Smooth muscle cell (in vitro differentiated cells): ENCODE results near the gene PRSS48. TPM values are rescaled to one million over a fixed set of nuclear protein-coding genes. Genes with fewer than 3 reads are reported as not detected.
A peak's percentile ranks its signal among the peaks of the same experiment; 100 is the strongest.

Experiments
- DNase-seq: peaks from one replicate; lab custom pipeline; 2025; ENCODE audit not compliant: unreplicated experiment; lab: John Stamatoyannopoulos, UW
- H2AFZ ChIP-seq: fragments of 200-600 bp; sonication (generic); 2 replicates; pipeline ENCODE4 v1.6.0; 2016; ENCODE audit warnings: antibody characterized with exemption, low read depth, mild to moderate bottlenecking
- H3F3A ChIP-seq: fragments of 200-600 bp; sonication (generic); 2 replicates; pipeline ENCODE4 v1.6.0; 2017; ENCODE audit warnings: antibody characterized with exemption, low read depth
- H3K27ac ChIP-seq: fragments of 200-600 bp; sonication (generic); 2 replicates; pipeline ENCODE4 v1.5.1; 2016; ENCODE audit warnings: low read depth, mild to moderate bottlenecking
- H3K27me3 ChIP-seq: fragments of 200-600 bp; sonication (generic); 2 replicates; pipeline ENCODE4 v1.6.1; 2016; ENCODE audit warnings: low read depth, mild to moderate bottlenecking
- H3K36me3 ChIP-seq: fragments of 200-600 bp; sonication (generic); 2 replicates; pipeline ENCODE4 v1.5.1; 2016; ENCODE audit warnings: low read depth
- H3K4me1 ChIP-seq: fragments of 200-600 bp; sonication (generic); 2 replicates; pipeline ENCODE4 v1.5.1; 2016; ENCODE audit warnings: low read depth
- H3K4me2 ChIP-seq: fragments of 200-600 bp; sonication (generic); 2 replicates; pipeline ENCODE4 v1.6.0; 2016; ENCODE audit warnings: mild to moderate bottlenecking
- H3K4me3 ChIP-seq: fragments of 200-600 bp; sonication (generic); 2 replicates; pipeline ENCODE4 v1.5.1; 2016; ENCODE audit warnings: mild to moderate bottlenecking
- H3K79me2 ChIP-seq: fragments of 200-600 bp; sonication (generic); 2 replicates; pipeline ENCODE4 v1.6.0; 2016; ENCODE audit warnings: low read depth, mild to moderate bottlenecking
- H3K9ac ChIP-seq: fragments of 200-600 bp; sonication (generic); 2 replicates; pipeline ENCODE4 v1.6.0; 2016; ENCODE audit warnings: low read depth
- H3K9me3 ChIP-seq: fragments of 200-600 bp; sonication (generic); replicated peaks from 2 replicates; pipeline ENCODE4 v1.5.1; 2016; ENCODE audit warnings: low read depth
- H4K20me1 ChIP-seq: fragments of 200-600 bp; sonication (generic); 2 replicates; pipeline ENCODE4 v1.6.0; 2016; ENCODE audit warnings: low read depth
- CTCF ChIP-seq: fragments of 200-600 bp; sonication (generic); IDR thresholded peaks from 2 replicates; pipeline ENCODE4 v1.5.1; 2017; ENCODE audit warnings: borderline replicate concordance, mild to moderate bottlenecking, antibody characterized with exemption; ENCODE audit not compliant: insufficient read depth, poor library complexity, severe bottlenecking
- WGBS: methylation state at CpG from one replicate; pipeline ENCODE4 v1.1.7; 2016; ENCODE audit warnings: low lambda C conversion rate; 5-methylcytosine and 5-hydroxymethylcytosine counted together
- polyA plus RNA-seq: library from polyadenylated mRNA; unstranded; fragments of >200 nt; fragmentation: Nextera tagmentation; extraction: Ambion mirVana; gene quantifications from 2 replicates; pipeline ENCODE4 v1.2.1, GENCODE V29; 2016
- total RNA-seq: library from RNA; depleted of rRNA; stranded (reverse); fragments of >200 nt; gene quantifications from 2 replicates; pipeline ENCODE4 v1.2.3, GENCODE V29; 2014

The PRSS48 gene
- total and polyA plus RNA-seq, 2 experiments from 2014 or later: not detected

GRCh38 chr4:151313306-151314009 is 36.5 kb downstream of the PRSS48 start:
- H3K4me2 ChIP-seq: no peak overlapping the region
- 89% methylated on average over 6 of the region's 6 CpGs for WGBS

GRCh38 chr4:151314010-151314355 is 37.0 kb downstream of the PRSS48 start:
- H3K79me2 ChIP-seq: peaks cover 13% of the 10 kb centered on the region
- no peaks in the 10 kb centered on the region for H3F3A ChIP-seq
- H3K36me3 ChIP-seq: no peaks in the 10 kb centered on the region
- H3K4me1 ChIP-seq: peaks cover 7% of the 10 kb centered on the region
- no peaks in the 10 kb centered on the region for H3K27me3 ChIP-seq
- no peak overlapping the region for H3K9ac ChIP-seq
- H3K4me3 ChIP-seq: no peak overlapping the region
- no peak for TF ChIP-seq CTCF
- no peak for DNase-seq
- WGBS: 97% methylated on average over 1 of the region's 1 CpG
- no peaks in the 10 kb centered on the region for H4K20me1 ChIP-seq
- H3K9me3 ChIP-seq: no peaks in the 10 kb centered on the region
- no peak overlapping the region for H2AFZ ChIP-seq
- H3K27ac ChIP-seq: no peak overlapping the region
- no peak overlapping the region for H3K4me2 ChIP-seq

More at GRCh38 chr4:151313306-151314009, 36.5 kb downstream of the PRSS48 start:
- Histone ChIP-seq H3K9me3 (no peaks in the 10 kb centered on the region), H3K4me1 (peaks cover 7% of the 10 kb centered on the region), H3K9ac (no peak overlapping the region), H4K20me1 (no peaks in the 10 kb centered on the region), H3K79me2 (peaks cover 9% of the 10 kb centered on the region), H3K4me3 (no peak overlapping the region), H3K27me3 (no peaks in the 10 kb centered on the region), H3K36me3 (no peaks in the 10 kb centered on the region), H2AFZ (no peak overlapping the region), H3F3A (no peaks in the 10 kb centered on the region), H3K27ac (peak overlapping the region; percentile 12)
- DNase-seq: no peak
- no peak for TF ChIP-seq CTCF

GRCh38 chr4:151314479-151314878 is 37.5 kb downstream of the PRSS48 start:
- WGBS: 92% methylated on average over 1 of the region's 1 CpG
- Histone ChIP-seq H3K9me3 (no peaks in the 10 kb centered on the region), H3K9ac (no peak overlapping the region), H2AFZ (no peak overlapping the region), H3K4me3 (no peak overlapping the region), H3K27me3 (no peaks in the 10 kb centered on the region), H3K79me2 (peaks cover 17% of the 10 kb centered on the region), H3K36me3 (no peaks in the 10 kb centered on the region), H3F3A (no peaks in the 10 kb centered on the region), H3K27ac (peak overlapping the region; percentile 52), H3K4me2 (no peak overlapping the region), H4K20me1 (no peaks in the 10 kb centered on the region), H3K4me1 (peaks cover 7% of the 10 kb centered on the region)
- TF ChIP-seq CTCF: no peak
- no peak for DNase-seq
